Sigmoid colon (tissue), 7 donors: ENCODE measurements around the gene TOMM70. TPM values are rescaled to one million over a fixed set of nuclear protein-coding genes. Genes with fewer than 3 reads are reported as not detected.

ENCODE experiments used
- DNase-seq: peaks from one replicate; pipeline ENCODE4 v3.0.0-alpha.2; 2019
- H3K27ac ChIP-seq, 4 donors: fragments of 200-600 bp; sonication (generic); one replicate each; pipeline ENCODE4 v1.5.1; 2016 to 2019; ENCODE audit warnings: mild to moderate bottlenecking in 1 of 4
- H3K27me3 ChIP-seq, 3 donors: fragments of 200-600 bp; sonication (generic); one replicate each; pipeline ENCODE4 v1.5.1; 2019; ENCODE audit warnings: mild to moderate bottlenecking in 1 of 3
- H3K36me3 ChIP-seq, 4 donors: fragments of 200-600 bp; sonication (generic); one replicate each; pipeline ENCODE4 v1.5.1; 2016 to 2019
- H3K4me1 ChIP-seq, 4 donors: fragments of 200-600 bp; sonication (generic); one replicate each; pipeline ENCODE4 v1.5.1; 2017 to 2019
- H3K4me3 ChIP-seq, 4 donors: fragments of 200-600 bp; sonication (generic); one replicate each; pipeline ENCODE4 v1.5.1; 2017 to 2019; ENCODE audit warnings: mild to moderate bottlenecking in 2 of 4, moderate library complexity in 1 of 4
- H3K9me3 ChIP-seq, 4 donors: fragments of 200-600 bp in 3 of 4; sonication (generic) in 3 of 4; one replicate each; pipeline versions ENCODE4 v1.5.1 to v1.6.1; 2013 to 2019
- EP300 ChIP-seq, 4 donors: sonication (generic); formaldehyde crosslinking; IDR thresholded peaks; one replicate each; pipeline ENCODE4 v1.6.1; 2017; ENCODE audit warnings: antibody characterized with exemption in 4 of 4
- POLR2A ChIP-seq, 2 donors: fragments of 450-650 bp; IDR thresholded peaks; one replicate each; pipeline ENCODE4 v1.6.1; 2016; ENCODE audit warnings: antibody characterized with exemption in 2 of 2, mild to moderate bottlenecking in 2 of 2, moderate library complexity in 2 of 2
- POLR2AphosphoS5 ChIP-seq, 4 donors: sonication (generic); formaldehyde crosslinking; IDR thresholded peaks; one replicate each; pipeline ENCODE4 v1.6.1; 2017; ENCODE audit warnings: antibody characterized with exemption in 4 of 4
- WGBS, 2 donors: extraction: QIAGEN DNeasy Blood & Tissue Kit; methylation state at CpG; one replicate each; pipeline ENCODE4 v1.1.7; 2013; 5-methylcytosine and 5-hydroxymethylcytosine counted together
- intact Hi-C: fragments of 100-400 bp; cut with DNase I; formaldehyde crosslinking; loops from one replicate; pipeline ENCODE4 v1.15.1; 2023
- polyA plus RNA-seq, 3 donors: library from polyadenylated mRNA; stranded (reverse); fragments of 200-250 nt; gene quantifications; one replicate each; pipeline ENCODE4 v1.2.3, GENCODE V29; 2013
- total RNA-seq, 4 donors: library from RNA; depleted of rRNA; stranded (reverse); fragments of >200 nt; gene quantifications; one replicate each; pipeline ENCODE4 v1.1.0, GENCODE V29; 2016
- TF ChIP-seq, protein P1 (sequence below), 4 experiments: fragments of 450-650 bp in 3 of 4; fragments of 200-600 bp in 1 of 4; IDR thresholded peaks; one replicate each; pipeline ENCODE4 v1.5.1; 2016 to 2019; ENCODE audit warnings: antibody characterized with exemption in 4 of 4, mild to moderate bottlenecking in 3 of 4, moderate library complexity in 2 of 4
- donor health status: healthy with polysubstance abuse.
- donor health status: Bipolar disorder and iron deficiency.
- donor health status: healthy.

Gene TOMM70
- total and polyA plus RNA-seq, 7 donors, result 17.4 to 54.9 (median 49.6) TPM

DNA sequence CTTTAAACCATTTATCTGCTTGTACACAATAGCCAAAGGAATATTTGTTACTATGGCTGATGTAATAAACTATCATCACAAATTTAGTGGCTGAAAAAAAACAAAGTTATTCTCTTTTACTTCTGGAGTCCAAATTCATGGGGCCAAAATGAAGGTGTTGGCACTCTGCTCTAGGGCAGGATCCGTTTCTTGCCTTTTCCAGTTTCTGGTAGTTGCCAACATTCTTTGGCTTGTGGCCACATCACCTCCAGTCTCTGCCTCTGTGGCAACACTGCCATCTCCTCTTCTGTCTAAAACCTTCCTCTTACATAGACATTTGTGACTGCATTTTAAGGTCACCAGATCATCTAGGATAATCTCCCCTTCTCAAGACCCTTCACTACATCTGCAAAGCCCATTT, 39.0 kb downstream of the TOMM70 start:
- intact Hi-C loops, result no loop called here
- DNase-seq, result no peak
- no peaks in the 10 kb centered on the region for H3K9me3 ChIP-seq
- no peaks in the 10 kb centered on the region for H3K4me1 ChIP-seq
- no peaks in the 10 kb centered on the region for H3K27me3 ChIP-seq
- H3K36me3 ChIP-seq, result peaks cover 0 to 67% (median 14%) of the 10 kb centered on the region in 4 donors
- TF ChIP-seq POLR2A (IDR thresholded peaks at IDR 0.05), result no peak
- no peak overlapping the region for H3K4me3 ChIP-seq
- no peak overlapping the region for H3K27ac ChIP-seq
- 89 to 94% methylated on average over 1 of the region's 1 CpG for WGBS, 2 donors

DNA sequence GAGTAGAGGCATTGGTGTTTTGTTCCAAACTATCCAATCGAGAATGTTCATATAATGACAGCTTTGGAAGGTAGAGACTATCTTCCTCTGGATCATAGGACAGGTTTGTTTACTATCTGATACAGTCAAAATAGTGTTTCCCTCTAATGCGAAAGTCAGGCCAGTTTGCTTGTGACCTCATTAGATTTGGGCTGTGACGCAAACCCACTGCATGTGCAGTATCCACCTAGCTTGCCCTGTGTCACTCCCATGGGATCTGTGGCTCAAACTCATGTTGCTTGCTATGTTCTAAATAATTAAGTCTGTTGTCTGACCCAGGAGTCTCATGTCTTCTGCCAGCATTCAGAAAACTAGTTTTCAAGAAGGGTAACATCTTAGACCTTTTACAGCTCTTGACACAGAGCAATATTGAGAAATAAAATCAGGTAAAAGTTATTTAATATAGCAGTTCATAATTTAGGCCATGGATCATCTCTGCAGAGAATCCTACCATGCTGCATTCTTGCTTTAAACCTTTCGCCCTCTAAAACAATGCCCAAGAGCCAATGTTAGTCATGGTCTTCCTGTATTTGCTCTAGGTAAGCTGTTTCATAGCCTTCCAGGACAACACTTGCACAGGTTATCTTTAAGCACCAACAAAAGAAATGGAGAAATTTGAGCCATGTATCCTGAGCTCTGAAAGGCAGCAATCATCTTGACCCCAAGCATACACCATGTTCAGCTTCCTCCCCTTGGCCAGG, 40.0 kb downstream of the TOMM70 start:
- no peak for TF ChIP-seq EP300 (IDR thresholded peaks at IDR 0.05)
- TF ChIP-seq POLR2A (IDR thresholded peaks at IDR 0.05), result no peak
- no peak for TF ChIP-seq POLR2AphosphoS5 (IDR thresholded peaks at IDR 0.05)
- TF ChIP-seq, protein P1, sequence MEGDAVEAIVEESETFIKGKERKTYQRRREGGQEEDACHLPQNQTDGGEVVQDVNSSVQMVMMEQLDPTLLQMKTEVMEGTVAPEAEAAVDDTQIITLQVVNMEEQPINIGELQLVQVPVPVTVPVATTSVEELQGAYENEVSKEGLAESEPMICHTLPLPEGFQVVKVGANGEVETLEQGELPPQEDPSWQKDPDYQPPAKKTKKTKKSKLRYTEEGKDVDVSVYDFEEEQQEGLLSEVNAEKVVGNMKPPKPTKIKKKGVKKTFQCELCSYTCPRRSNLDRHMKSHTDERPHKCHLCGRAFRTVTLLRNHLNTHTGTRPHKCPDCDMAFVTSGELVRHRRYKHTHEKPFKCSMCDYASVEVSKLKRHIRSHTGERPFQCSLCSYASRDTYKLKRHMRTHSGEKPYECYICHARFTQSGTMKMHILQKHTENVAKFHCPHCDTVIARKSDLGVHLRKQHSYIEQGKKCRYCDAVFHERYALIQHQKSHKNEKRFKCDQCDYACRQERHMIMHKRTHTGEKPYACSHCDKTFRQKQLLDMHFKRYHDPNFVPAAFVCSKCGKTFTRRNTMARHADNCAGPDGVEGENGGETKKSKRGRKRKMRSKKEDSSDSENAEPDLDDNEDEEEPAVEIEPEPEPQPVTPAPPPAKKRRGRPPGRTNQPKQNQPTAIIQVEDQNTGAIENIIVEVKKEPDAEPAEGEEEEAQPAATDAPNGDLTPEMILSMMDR (IDR thresholded peaks at IDR 0.05), result no peak
- intact Hi-C loops, result no loop called here
- 86 to 97% methylated on average over 4 of the region's 4 CpGs for WGBS, 2 donors
- H3K36me3 ChIP-seq, result peaks cover 0 to 67% (median 12%) of the 10 kb centered on the region in 4 donors
- DNase-seq, result no peak
- no peaks in the 10 kb centered on the region for H3K27me3 ChIP-seq
- H3K27ac ChIP-seq, result no peak overlapping the region
- no peak overlapping the region for H3K4me3 ChIP-seq
- H3K4me1 ChIP-seq, result no peaks in the 10 kb centered on the region
- H3K9me3 ChIP-seq, result no peaks in the 10 kb centered on the region

DNA sequence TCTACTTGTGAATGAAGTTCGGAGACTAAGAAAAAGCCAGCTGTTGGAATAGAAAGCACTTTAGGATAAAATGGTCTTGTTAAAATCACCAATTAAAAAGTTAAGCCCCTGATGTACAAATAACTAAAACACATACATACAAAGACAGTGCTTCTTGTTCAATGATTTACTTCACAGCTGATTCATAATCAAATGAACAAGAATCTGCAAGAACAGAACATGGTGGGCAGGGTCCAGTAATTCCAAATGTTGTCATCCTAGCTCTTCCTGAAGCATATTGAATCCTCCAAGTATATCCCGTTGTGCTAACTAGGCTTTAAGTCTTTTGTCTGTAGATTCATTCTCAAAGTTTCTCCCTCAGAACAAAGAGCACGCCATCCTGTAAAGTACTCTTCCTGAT, 41.9 kb downstream of the TOMM70 start:
- Histone ChIP-seq H3K9me3 (no peaks in the 10 kb centered on the region), H3K4me3 (no peak overlapping the region), H3K36me3 (peaks cover 0 to 67% (median 12%) of the 10 kb centered on the region in 4 donors), H3K27me3 (no peaks in the 10 kb centered on the region), H3K27ac (no peak overlapping the region), H3K4me1 (no peaks in the 10 kb centered on the region)
- 94 to 97% methylated on average over 3 of the region's 3 CpGs for WGBS, 2 donors
- no peak for TF ChIP-seq EP300 (IDR thresholded peaks at IDR 0.05)
- TF ChIP-seq POLR2A (IDR thresholded peaks at IDR 0.05), result no peak
- intact Hi-C loops, result no loop called here
- no peak for DNase-seq

DNA sequence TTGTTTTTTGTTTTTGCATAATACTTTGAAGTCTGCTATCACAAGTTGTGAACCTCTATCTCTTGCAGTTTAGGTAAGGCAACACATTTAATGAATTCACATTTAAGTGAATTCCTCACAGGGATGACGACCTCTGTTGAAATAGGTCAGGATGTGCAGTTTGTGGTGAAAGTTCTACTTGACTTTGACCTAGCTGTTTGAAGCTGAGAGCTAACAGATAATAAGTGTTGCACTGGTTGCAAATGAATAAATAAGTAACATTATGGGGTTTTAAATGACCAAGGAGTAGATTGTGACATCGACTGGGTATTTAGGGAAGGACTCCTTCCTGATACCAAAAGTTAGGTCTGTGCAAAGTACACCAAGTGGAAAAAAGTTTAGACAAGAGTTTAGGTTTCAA, 42.5 kb downstream of the TOMM70 start:
- Histone ChIP-seq H3K27ac (no peak overlapping the region), H3K4me3 (no peak overlapping the region), H3K4me1 (no peaks in the 10 kb centered on the region), H3K27me3 (no peaks in the 10 kb centered on the region), H3K36me3 (peaks cover 0 to 68% (median 12%) of the 10 kb centered on the region in 4 donors), H3K9me3 (no peaks in the 10 kb centered on the region)
- WGBS, 2 donors, result 92 to 94% methylated on average over 2 of the region's 2 CpGs
- TF ChIP-seq POLR2AphosphoS5 (IDR thresholded peaks at IDR 0.05), result no peak
- TF ChIP-seq, protein P1 (IDR thresholded peaks at IDR 0.05), result no peak
- no peak for TF ChIP-seq EP300 (IDR thresholded peaks at IDR 0.05)
- TF ChIP-seq POLR2A (IDR thresholded peaks at IDR 0.05), result no peak
- DNase-seq, result no peak
- intact Hi-C loops, result no loop called here

DNA sequence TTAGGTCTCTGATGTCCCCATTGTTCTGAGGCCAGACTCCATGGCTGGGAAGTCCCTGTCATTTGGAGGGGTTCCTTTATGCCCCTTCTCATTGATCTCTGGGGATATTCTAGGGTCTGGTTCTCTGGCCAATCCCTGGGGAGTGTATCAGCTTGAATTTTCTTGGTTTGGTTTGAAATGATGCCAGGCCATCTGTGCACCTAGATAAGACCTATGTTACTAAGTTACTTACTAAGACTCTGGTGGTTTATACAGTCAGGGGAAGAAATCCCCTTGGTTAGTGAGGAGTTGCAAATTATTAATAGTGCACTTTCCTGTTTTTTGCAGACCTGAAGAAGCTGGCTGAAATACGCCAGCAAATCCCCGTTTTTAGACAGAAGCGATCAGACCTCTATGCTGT, 46.0 kb downstream of the TOMM70 start:
- no peaks in the 10 kb centered on the region for H3K27me3 ChIP-seq
- H3K4me1 ChIP-seq, result no peaks in the 10 kb centered on the region
- TF ChIP-seq EP300 (IDR thresholded peaks at IDR 0.05) (no peak), POLR2AphosphoS5 (IDR thresholded peaks at IDR 0.05) (no peak), POLR2A (IDR thresholded peaks at IDR 0.05) (no peak)
- TF ChIP-seq, protein P1 (IDR thresholded peaks at IDR 0.05), result no peak
- no peak for DNase-seq
- intact Hi-C loops, result no loop called here
- peaks cover 6 to 71% (median 19%) of the 10 kb centered on the region in 4 donors for H3K36me3 ChIP-seq
- no peak overlapping the region for H3K4me3 ChIP-seq
- H3K9me3 ChIP-seq, result no peaks in the 10 kb centered on the region
- no peak overlapping the region for H3K27ac ChIP-seq
- 96 to 98% methylated on average over 3 of the region's 3 CpGs for WGBS, 2 donors
